CD4-positive, alpha-beta T cell treated with Interferon gamma for 1 hour (primary cell): ENCODE data around the gene HMX2.

Experiments
- DNase-seq: peaks from one replicate; pipeline ENCODE4 v3.0.0-alpha.2; 2020

Gene HMX2

DNA sequence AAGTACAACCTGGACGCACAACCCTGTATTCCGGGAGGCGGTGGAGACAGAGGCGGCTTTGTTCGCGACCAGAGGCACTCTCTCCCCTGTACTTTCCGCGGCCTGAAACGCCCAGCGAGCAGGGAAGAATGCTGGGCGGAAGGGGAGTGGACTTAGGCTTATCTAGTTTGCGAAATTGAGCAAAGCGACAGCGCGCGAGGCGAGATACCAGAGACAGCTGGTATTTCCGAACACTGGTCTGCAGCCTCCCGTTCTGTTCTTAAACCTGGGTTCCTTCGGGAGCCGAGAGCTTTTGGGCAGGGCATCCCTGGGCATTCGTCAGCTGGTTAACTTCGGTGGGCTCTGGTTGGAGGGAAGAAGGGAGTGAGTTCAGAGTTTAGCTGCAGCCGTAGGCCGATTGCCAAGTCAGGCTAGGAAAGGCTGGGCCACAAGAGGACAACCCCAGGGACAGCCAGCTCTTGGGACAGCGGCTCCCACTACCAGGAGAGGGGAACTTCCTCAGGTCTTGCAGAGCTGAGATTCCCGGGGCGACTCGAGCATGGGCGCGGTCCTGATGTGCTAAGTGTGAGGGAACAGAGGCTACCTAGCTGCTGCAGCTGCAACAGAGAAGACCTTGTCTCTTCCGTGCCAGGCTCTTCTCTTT, 8.3 kb upstream of the HMX2 start:
- DNase-seq, result no peak

GRCh38 chr10:123140164-123140982, 7.6 kb upstream of the HMX2 start:
- no peak for DNase-seq

DNA sequence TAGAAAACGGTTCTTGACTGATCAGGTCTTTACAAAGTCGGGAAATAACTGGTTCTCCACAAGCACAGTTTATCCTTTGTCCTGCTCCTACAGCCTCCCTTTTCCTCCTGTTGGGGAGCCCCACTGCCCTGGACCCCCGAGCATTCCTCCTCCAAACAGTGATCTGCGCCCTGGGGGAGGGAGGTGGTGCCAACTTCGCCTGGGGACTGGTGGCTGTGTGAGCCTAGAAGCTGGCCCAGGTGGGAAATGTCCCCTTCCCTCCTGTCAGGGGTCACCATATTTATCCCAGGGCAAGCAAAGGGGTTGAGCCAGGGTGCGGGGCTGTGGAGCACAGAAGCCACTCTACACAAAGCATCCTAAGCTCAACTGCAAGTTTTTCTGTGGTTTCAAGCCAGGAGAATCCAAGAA, 6.9 kb upstream of the HMX2 start:
- DNase-seq, result no peak

DNA sequence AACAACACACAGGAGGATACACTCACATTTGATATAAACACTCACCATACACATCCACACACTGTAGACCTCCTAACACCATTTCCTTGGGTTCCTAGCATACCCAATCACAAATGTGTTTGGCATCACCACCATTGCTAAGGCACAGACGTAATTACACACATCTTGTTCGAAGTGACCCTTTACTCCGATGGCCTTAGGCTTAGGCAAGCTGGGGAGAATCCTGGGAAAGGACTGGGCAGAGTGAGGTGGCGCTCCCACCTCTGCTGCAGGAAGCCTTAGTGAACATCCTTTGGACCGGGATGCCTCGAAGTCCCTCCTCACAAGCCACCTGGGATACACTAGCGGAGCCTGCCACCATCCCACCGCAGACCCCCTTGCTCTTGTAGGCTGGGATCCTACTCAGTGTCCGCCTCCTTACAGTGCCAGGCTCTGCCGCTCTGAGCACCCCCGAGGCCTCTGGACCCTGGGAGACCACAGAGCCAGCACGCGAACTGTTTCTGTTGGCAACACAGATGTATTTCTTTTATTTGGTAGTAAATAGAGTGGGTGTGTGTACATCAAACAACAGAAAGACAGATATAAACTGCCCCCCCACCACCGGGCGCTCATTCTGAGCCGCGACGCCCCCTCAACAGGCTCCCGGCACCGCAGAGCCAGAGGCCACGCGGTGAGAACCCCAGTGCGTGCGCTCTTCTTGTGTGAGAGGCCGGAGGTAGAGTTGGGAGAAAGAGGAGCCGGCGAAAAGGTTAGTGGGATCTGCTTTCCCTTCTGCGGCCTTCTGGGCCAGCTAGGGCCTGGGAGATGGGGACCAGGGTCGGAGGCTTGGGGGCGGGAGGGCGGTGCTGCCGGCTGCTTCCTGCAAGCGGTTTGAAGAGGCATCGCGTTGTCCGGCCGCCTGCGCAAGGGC, 5.9 kb upstream of the HMX2 start:
- no peak for DNase-seq

DNA sequence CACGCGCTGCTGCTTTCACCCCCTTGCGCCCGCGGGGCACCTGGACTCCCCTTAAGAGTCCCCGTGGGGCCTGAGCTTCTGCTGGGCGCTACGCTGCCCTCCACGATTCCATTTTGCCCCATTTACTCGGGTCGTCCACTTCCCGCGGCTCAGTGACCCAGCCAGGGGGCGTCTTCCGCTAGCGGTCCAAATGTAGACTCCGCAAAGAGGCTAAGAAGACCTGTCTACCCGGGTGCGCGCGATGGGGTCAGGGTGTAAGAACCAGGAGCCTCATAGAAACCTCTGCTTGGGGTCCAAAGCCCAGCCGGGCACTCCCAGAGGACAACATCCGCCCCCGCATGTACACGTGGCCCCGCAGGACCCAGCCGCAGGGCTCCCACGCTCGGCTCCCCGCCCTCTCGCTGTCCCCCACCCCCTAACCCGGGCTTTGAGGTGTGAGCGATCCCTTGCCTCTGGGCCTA, 5.2 kb upstream of the HMX2 start:
- DNase-seq, result no peak

GRCh38 chr10:123143162-123143824, 4.6 kb upstream of the HMX2 start:
- no peak for DNase-seq

GRCh38 chr10:123143825-123144168, 4.1 kb upstream of the HMX2 start:
- no peak for DNase-seq

DNA sequence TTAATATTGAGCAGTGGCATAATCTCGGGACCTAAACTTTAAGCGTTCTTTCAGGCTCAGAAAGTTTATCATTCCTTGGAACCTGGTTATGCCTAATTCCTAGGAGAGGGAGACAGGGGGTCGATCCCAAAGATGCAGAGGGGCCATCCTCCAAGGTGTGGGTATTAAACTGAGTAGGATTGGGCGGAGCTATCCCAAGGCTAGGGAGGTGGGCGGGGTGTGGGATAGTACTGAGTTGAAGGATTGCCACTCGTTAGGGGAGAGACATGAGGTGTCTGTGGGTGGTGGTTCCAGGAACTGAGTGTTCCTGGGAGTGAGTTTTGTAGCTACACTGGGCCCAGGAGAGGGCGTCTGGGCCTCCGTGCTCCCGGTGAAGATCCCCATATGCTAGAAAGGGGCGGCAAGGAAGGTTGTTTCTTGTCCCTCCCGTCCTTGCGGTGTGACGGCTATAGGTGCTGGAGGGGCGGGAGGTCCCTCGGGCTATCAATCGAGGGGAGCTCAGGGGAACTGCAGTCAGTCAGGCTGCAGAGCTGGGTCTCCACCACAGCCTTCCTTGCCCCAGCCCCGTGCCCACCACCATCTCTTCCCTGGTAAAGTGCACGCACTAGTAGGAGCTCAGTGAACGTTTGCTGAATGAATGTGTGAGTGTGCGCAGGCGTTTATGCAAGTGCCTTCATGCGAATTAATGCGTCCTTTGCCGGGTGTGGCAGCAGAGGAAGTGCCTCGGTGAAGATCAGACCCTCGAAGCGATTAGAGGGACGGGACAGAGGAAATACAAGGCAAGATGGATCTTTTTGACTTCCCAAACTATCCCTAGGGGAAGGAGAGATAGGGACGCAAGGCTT, 3.0 kb upstream of the HMX2 start:
- DNase-seq, result no peak

DNA sequence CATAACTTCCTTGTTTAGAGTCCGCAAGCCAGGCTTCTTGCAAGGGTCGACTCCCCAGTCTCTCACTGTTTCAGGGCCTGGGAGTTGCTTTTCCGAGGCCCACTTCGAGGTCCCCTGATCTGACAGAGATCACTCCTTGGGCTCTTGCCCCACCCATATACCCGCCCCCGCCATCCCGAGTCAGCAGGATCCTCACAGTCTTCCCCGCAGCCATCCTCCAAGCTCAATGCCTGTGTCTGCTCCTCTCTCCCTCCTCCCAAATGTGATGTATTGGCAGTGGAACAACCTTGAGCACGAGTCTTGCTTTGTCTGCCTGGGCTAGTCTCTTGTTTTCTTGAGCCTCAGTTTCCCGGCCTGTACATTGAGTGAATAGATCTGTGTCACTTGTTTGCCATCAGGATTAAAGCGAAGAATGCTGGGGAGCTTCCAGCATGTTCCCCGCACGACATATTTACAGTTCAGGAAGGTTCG, 2.4 kb upstream of the HMX2 start:
- no peak for DNase-seq

GRCh38 chr10:123146013-123146893, 1.7 kb upstream of the HMX2 start:
- no peak for DNase-seq

DNA sequence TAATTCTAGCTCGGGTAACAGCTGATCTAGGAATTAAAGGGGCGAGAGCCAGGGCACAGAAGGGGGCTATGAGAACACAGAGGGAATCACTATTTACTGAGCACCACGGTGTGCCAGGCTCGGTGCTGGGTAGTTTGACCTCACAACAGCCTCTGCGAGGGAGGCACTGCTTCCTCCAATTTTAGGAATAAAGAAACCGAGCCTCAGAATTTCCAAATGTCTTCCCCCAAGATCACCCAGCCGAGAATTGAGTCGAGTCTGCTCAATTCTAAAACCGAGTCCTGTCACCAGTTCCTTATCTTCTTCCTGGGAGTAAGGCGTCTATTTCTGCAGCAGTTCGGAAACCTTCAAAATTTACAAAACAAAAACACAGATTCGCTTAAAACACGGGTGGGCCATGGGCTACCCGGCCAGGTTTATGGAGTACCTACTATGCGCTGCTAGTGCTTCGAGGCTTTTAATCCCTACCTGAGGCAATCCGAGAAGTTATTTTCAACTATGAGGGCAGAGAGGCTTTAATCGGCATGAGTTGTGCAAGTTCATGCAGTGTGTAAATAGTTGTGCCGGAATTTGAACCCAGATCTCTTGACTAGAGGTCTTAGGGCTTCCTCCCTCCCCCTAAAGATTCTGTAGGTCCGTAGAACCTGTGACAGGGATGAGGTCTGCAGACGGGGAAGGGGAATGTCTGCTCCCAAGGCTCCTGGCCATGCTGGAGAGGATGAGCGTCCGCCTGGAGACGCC, 872 bp upstream of the HMX2 start:
- DNase-seq, result no peak

GRCh38 chr10:123148414-123149161, 652 bp downstream of the HMX2 start:
- DNase-seq, result no peak

- DNase-seq, result no peak
Observed at GRCh38 chr10:123149162-123149567, 1.2 kb downstream of the HMX2 start.

DNA sequence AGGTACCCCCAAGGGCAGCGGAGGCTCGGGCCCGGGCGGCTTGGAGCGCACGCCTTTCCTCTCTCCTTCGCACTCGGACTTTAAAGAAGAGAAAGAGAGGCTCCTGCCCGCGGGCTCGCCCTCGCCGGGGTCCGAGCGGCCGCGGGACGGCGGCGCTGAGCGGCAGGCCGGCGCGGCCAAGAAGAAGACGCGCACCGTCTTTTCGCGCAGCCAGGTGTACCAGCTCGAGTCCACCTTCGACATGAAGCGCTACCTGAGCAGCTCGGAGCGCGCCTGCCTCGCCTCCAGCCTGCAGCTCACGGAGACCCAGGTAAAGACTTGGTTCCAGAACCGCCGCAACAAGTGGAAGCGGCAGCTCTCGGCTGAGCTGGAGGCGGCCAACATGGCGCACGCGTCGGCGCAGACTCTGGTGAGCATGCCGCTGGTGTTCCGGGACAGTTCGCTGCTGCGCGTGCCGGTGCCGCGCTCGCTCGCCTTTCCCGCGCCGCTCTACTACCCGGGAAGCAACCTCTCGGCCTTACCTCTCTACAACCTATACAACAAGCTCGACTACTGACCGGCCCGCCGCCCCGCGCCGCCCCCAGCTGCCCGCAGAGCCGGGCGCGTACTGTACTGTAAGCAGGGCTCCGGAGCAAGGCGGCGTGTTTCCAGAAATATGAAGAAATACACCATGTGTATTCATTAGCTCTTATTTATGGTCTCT, 1.8 kb downstream of the HMX2 start:
- DNase-seq, result no peak

- DNase-seq, result no peak
Observed at GRCh38 chr10:123150271-123150985, 2.5 kb downstream of the HMX2 start.

DNA sequence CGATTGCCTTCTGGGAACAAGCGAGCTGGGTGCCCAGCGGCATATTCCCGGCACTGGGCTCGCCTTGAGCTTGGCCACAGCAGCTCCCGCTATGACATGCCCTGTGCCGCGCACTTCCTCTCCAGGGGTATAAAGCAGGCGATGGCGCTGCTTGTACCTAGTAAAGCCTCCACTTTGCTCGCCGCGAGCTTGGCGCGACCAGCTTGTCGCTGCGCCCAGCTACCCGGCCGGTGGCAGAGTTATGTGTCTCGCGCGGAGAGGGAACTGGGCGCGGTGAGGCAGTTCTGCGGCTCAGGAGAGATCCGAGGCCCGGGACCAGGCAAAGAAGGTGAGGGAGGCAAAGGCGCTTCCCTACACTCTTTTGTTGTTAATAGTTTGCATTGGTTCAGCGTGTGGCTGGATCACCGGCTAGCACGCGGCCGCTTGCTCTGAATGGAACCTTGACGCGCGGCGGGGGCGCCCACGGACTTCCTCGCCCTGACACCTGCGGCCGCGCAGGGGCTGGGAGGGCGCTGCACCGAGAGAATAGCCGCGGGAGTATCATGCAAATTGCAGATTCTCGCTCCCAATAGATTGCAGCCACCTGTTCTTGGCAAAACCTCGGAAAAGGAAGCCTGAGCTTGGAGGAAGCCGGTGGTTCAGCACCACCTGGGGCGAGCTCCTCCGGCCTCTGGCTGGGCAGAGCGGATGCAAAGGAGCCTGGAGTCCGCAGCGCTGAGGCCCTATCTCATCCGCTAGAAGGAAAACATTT, 3.2 kb downstream of the HMX2 start:
- no peak for DNase-seq

GRCh38 chr10:123151737-123152135, 3.8 kb downstream of the HMX2 start:
- no peak for DNase-seq
